Fibroblast of skin of left biceps (primary cell): ENCODE measurements around the gene ABO.
"Not testable (repeated sequence)": the region's sequence is repeated elsewhere in the genome, so short reads cannot be mapped to it uniquely, and the experiment has no call there.

Source experiments
- DNase-seq, 2 experiments: peaks; one replicate each; pipeline ENCODE4 v3.0.0-alpha.2; 2013; ENCODE audit warnings: low read depth in 2 of 2

Gene ABO

GRCh38 chr9:133242991-133243390, 32.0 kb downstream of the ABO start:
- no peak for DNase-seq

GRCh38 chr9:133242241-133242640, 32.8 kb downstream of the ABO start:
- DNase-seq, result no peak

- DNase-seq, result no peak
Observed at GRCh38 chr9:133239533-133240090, 35.4 kb downstream of the ABO start.

GRCh38 chr9:133238851-133239532, 36.0 kb downstream of the ABO start:
- DNase-seq, result no peak

- peak in 1 of 2 experiments; percentile 4 for DNase-seq
Observed at GRCh38 chr9:133238272-133238850, 36.6 kb downstream of the ABO start.

GRCh38 chr9:133237035-133237731, 37.8 kb downstream of the ABO start:
- DNase-seq, result no peak

GRCh38 chr9:133236291-133237034, 38.5 kb downstream of the ABO start:
- DNase-seq, result not testable (repeated sequence)

- DNase-seq, result no peak
Observed at GRCh38 chr9:133235549-133236222, 39.3 kb downstream of the ABO start.

GRCh38 chr9:133234577-133235322, 40.3 kb downstream of the ABO start:
- no peak for DNase-seq

- DNase-seq, result no peak
Observed at GRCh38 chr9:133233681-133234432, 41.1 kb downstream of the ABO start.

GRCh38 chr9:133231934-133232568, 43.0 kb downstream of the ABO start:
- not testable (repeated sequence) for DNase-seq

GRCh38 chr9:133230514-133230913, 44.5 kb downstream of the ABO start:
- not testable (repeated sequence) for DNase-seq

GRCh38 chr9:133230093-133230492, 44.9 kb downstream of the ABO start:
- DNase-seq, result no peak

- not testable (repeated sequence) for DNase-seq
Observed at GRCh38 chr9:133228474-133229193, 46.4 kb downstream of the ABO start.

- DNase-seq, result not testable (repeated sequence)
Observed at GRCh38 chr9:133227996-133228395, 47.0 kb downstream of the ABO start.

GRCh38 chr9:133227242-133227860, 47.6 kb downstream of the ABO start:
- no peak for DNase-seq

- no peak for DNase-seq
Observed at GRCh38 chr9:133226219-133227171, 48.5 kb downstream of the ABO start.
